HG02763 (cell line): Measurements from ENCODE around the gene POLR2J.
"Not testable (repeated sequence)": the region's sequence is repeated elsewhere in the genome, so short reads cannot be mapped to it uniquely, and the experiment has no call there.

Source experiments
- ATAC-seq: cut with Tn5 transposase; IDR thresholded peaks from one replicate; pipeline ENCODE4 v1.9.1; 2021; ENCODE audit warnings: mild to moderate bottlenecking, moderate library complexity; ENCODE audit not compliant: unreplicated experiment

Gene POLR2J

GRCh38 chr7:102467581-102468477, 10.9 kb downstream of the POLR2J start:
- ATAC-seq = no peak

- no peak for ATAC-seq
These were observed 12.6 kb downstream of the POLR2J start for GRCh38 chr7:102466097-102466496.

- ATAC-seq = peak; percentile 92
These were observed 14.0 kb downstream of the POLR2J start, which contains the start of the genes ALKBH4 and LRWD1 for GRCh38 chr7:102464577-102465280. ALKBH4 (minus strand) TSS chr7:102464863; CDS start chr7:102464836, 27 bp downstream. LRWD1 (plus strand) TSS chr7:102464984; CDS start chr7:102465081, 97 bp downstream.

GRCh38 chr7:102463841-102464576, 14.7 kb downstream of the POLR2J start:
- ATAC-seq = no peak

GRCh38 chr7:102460467-102460866, 18.3 kb downstream of the POLR2J start:
- no peak for ATAC-seq

GRCh38 chr7:102459221-102459844, 19.4 kb downstream of the POLR2J start:
- no peak for ATAC-seq

- no peak for ATAC-seq
These were observed 21.3 kb downstream of the POLR2J start for GRCh38 chr7:102457352-102457924.

- no peak for ATAC-seq
These were observed 22.4 kb downstream of the POLR2J start for GRCh38 chr7:102456327-102456726.

GRCh38 chr7:102455596-102455995, 23.1 kb downstream of the POLR2J start:
- no peak for ATAC-seq

GRCh38 chr7:102454932-102455331, 23.8 kb downstream of the POLR2J start:
- not testable (repeated sequence) for ATAC-seq

GRCh38 chr7:102454468-102454867, 24.3 kb downstream of the POLR2J start:
- ATAC-seq = no peak

- no peak for ATAC-seq
These were observed 25.4 kb downstream of the POLR2J start for GRCh38 chr7:102453319-102453718.

- no peak for ATAC-seq
These were observed 26.3 kb downstream of the POLR2J start for GRCh38 chr7:102452451-102452850.

GRCh38 chr7:102451371-102452054, 27.2 kb downstream of the POLR2J start:
- ATAC-seq = no peak

- no peak for ATAC-seq
These were observed 28.5 kb downstream of the POLR2J start for GRCh38 chr7:102450242-102450641.

- ATAC-seq = no peak
These were observed 29.6 kb downstream of the POLR2J start for GRCh38 chr7:102449136-102449535.

GRCh38 chr7:102447311-102447710, 31.4 kb downstream of the POLR2J start:
- ATAC-seq = no peak

GRCh38 chr7:102446387-102447156, 32.1 kb downstream of the POLR2J start:
- ATAC-seq = no peak

GRCh38 chr7:102445674-102446071, 33.0 kb downstream of the POLR2J start:
- ATAC-seq = no peak
